Measurements from ENCODE around the gene CAPZB.

CAPZB gene

DNA sequence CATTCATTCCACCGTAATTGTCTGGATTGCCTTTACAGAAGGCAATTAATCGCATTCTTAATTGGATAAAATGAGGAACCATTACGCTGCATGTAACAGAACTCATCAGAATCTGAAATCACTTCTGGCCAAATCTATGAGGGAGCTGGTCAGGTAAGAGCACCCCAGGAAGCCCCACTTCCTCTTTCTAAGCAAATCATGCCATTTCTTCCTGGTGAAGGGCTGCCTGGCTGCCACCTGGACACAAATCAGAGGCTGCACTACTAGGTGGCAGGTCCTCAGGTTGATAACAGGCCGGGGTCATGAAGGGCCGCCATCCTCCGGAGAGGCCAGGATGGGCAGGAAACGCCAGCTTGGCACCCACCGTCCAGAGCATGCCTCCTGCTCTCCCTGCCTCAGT is 73.7 kb downstream of the CAPZB start:
- DNase-seq (ENCODE audit: low read depth) = no peak
- in situ Hi-C loops (cut with HindIII; ENCODE audit: low sequenced_read_pairs) = no loop called here
- no peak overlapping the region for H3K4me3 ChIP-seq (ENCODE audit: low read depth, low read length)
- TF ChIP-seq, protein P1, sequence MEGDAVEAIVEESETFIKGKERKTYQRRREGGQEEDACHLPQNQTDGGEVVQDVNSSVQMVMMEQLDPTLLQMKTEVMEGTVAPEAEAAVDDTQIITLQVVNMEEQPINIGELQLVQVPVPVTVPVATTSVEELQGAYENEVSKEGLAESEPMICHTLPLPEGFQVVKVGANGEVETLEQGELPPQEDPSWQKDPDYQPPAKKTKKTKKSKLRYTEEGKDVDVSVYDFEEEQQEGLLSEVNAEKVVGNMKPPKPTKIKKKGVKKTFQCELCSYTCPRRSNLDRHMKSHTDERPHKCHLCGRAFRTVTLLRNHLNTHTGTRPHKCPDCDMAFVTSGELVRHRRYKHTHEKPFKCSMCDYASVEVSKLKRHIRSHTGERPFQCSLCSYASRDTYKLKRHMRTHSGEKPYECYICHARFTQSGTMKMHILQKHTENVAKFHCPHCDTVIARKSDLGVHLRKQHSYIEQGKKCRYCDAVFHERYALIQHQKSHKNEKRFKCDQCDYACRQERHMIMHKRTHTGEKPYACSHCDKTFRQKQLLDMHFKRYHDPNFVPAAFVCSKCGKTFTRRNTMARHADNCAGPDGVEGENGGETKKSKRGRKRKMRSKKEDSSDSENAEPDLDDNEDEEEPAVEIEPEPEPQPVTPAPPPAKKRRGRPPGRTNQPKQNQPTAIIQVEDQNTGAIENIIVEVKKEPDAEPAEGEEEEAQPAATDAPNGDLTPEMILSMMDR (IDR thresholded peaks at IDR 0.05; ENCODE audit: low read depth, low read length, missing control alignments) = no peak

GRCh38 chr1:19410393-19410792 is 74.9 kb downstream of the CAPZB start:
- TF ChIP-seq, protein P1 (IDR thresholded peaks at IDR 0.05; ENCODE audit: low read depth, low read length, missing control alignments) = no peak
- in situ Hi-C loops (cut with HindIII; ENCODE audit: low sequenced_read_pairs) = no loop called here
- no peak for DNase-seq (ENCODE audit: low read depth)
- no peak overlapping the region for H3K4me3 ChIP-seq (ENCODE audit: low read depth, low read length)

- TF ChIP-seq, protein P1 (IDR thresholded peaks at IDR 0.05; ENCODE audit: low read depth, low read length, missing control alignments) = no peak
- H3K4me3 ChIP-seq (ENCODE audit: low read depth, low read length) = no peak overlapping the region
- no peak for DNase-seq (ENCODE audit: low read depth)
- in situ Hi-C loops (cut with HindIII; ENCODE audit: low sequenced_read_pairs) = no loop called here
Observed at GRCh38 chr1:19409477-19410341, 75.6 kb downstream of the CAPZB start.

DNA sequence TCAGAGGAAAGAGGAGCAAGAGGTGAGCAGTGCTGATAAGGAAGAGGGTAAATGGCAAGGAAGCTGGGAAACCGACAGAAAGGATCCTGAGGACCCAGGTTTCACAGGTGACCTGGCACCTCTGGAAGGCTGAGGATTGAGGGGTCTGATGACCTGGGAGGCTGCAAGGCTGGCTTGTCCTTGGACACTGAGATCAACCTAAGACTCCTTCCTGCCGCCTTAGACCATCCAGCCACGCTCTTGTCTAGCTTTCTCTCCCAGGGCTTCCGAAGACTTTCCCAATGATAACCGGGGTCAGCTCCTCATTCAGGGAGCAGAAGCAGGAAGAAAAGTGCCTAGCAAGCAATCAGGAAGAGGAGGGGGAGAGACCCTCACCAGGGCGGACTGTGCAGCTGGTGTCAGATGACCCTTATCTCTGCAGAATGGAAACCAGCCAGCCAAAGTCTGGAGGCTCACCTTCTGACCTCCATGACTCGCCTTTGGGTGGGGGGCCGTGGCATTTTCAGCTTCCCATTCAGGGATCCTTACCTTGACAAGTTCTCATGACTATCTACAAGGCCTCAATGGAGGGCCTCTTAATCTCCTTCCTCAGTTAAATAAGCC is 77.7 kb downstream of the CAPZB start:
- in situ Hi-C loops (cut with HindIII; ENCODE audit: low sequenced_read_pairs) = no loop called here
- TF ChIP-seq, protein P1 (IDR thresholded peaks at IDR 0.05; ENCODE audit: low read depth, low read length, missing control alignments) = no peak
- no peak for DNase-seq (ENCODE audit: low read depth)
- no peak overlapping the region for H3K4me3 ChIP-seq (ENCODE audit: low read depth, low read length)

GRCh38 chr1:19406680-19407079 is 78.7 kb downstream of the CAPZB start:
- H3K4me3 ChIP-seq (ENCODE audit: low read depth, low read length) = no peak overlapping the region
- DNase-seq (ENCODE audit: low read depth) = no peak
- TF ChIP-seq, protein P1 (IDR thresholded peaks at IDR 0.05; ENCODE audit: low read depth, low read length, missing control alignments) = no peak
- in situ Hi-C loops (cut with HindIII; ENCODE audit: low sequenced_read_pairs) = no loop called here

DNA sequence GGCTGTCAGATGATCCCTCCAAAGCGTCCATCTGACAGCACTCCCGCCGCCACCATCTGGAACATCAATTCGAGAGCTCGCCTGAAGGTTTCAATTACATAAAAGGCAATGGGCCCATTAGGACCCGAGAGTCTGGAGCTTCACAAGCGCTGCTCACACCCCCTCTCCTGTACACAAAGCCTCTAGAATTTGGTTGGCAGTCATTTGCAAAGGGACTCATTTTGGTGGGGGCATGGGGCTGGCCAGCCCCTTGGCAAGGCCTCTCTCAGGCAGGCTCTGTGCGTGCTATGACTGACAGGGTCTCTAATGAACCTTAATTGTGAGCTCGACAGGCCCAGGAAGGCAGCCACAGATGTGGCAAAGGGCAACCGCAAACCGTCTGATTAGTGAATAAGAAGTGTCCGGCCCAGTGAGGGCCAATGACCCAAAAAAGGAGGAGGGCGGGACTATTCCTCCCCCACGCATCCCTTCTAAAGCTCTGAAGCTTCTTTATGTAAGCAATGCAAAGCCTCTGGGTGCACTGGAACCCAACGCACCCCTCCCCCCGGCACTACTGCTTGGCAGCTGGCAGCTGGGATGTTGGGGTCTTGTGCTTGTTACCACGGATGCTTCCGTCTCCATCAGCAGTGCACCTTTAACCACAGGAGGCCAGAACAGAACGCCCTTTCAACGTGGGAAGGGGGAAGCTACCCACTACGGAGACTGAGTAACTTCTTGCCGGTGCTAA is 79.4 kb downstream of the CAPZB start:
- H3K4me3 ChIP-seq (ENCODE audit: low read depth, low read length) = no peak overlapping the region
- no peak for DNase-seq (ENCODE audit: low read depth)
- in situ Hi-C loops (cut with HindIII; ENCODE audit: low sequenced_read_pairs) = no loop called here
- TF ChIP-seq, protein P1 (IDR thresholded peaks at IDR 0.05; ENCODE audit: low read depth, low read length, missing control alignments) = no peak

Data from astrocyte of the cerebellum (primary cell).